Pericardium fibroblast (primary cell): ENCODE data around the gene DAB2. TPM values are rescaled to one million over a fixed set of nuclear protein-coding genes. Genes with fewer than 3 reads are reported as not detected.

Experiments
- total RNA-seq: library from RNA; depleted of rRNA; stranded (reverse); fragments of >200 nt; gene quantifications from 2 replicates; pipeline ENCODE4 v1.2.3, GENCODE V29; 2015

The DAB2 gene
- total RNA-seq: 85.1 and 109 TPM in 2 replicates

DNA sequence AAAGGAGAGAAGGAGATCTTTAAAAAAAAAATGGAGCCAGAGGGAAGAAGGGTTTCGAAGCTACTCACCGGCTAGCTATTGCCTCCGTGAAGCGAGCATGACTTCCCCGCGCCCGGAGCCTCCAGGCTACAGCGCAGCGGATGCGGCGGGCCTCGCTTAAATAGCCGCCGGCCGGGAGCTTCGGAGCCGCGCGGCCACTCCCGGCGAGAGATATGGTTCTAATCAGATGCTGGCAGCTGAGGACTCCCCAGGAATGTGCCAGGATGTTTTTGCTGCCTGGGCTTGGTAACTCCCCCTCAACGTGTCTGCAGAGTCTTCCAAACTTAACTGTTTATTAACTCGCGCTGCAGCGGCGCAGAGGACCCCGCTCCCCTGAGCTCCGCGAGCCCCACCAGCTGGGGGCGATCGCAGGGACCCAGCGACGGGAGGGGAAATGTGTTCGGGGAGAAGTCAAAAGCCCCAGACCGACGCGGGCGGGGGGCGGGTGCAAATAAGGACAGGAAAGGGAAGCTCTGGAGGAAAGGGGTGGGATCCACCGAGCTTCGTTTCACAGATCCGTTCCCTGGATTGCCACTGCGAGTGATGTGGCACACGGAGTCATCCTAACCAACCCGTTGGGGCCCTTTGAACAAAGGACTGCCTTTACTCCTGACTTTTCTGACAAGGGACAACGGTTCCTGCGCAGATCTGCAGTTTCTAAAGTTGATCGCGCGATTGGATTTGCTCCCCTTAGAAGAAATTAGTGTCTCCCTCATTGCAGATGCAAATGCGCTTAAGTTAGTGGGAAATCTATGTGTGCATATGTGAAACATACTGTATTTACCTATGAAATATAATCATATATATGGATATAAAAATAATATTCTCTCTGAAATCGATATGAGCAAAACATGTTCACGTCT is at the start of gene DAB2:
Gene DAB2 (minus strand): TSS at position 245 of the 902 bp plus-strand sequence. CDS start 30,660 bp downstream, outside the sequence.

GRCh38 chr5:39364367-39364766 is 60.4 kb downstream of the DAB2 start, which contains the start of gene C9:
C9 (minus strand) TSS chr5:39364495; CDS start chr5:39364464, 31 bp downstream.

Other genes with a start within 250 kb of the DAB2 start
- gene FYB1, start 205.4 kb downstream of the DAB2 start, total RNA-seq: 0.09 TPM in 1 of 2 replicates, not detected in the other
- gene C9, start 60.5 kb downstream of the DAB2 start, total RNA-seq: not detected in 2 replicates